ENCODE results near the gene RGS10.

Gene RGS10

DNA sequence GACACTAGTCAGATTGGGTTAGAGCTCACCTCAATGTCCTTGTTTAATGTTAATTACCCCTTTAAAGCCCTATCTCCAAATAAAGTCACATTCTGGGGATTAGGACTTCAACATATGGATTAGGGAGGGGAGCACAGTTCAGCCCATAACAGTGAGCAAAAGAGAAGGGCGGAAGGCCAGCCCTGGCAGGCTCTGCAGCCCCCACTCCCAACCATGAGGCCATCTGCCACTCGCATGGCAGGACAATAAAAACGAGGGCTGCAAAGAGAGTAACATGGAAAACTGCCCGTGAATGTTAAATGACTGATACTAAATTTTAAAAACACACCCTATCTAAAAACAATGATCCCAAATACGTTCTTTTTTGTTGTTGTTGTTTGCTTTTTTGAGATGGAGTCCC is 38.7 kb downstream of the RGS10 start:
- no peaks in the 10 kb centered on the region for H3K9me3 Mint-ChIP-seq
- H3K4me3 Mint-ChIP-seq = no peak overlapping the region
- no peaks in the 10 kb centered on the region for H3K27me3 Mint-ChIP-seq
- DNase-seq = no peak
- peaks cover 87% of the 10 kb centered on the region for H3K4me1 Mint-ChIP-seq
- H3K27ac Mint-ChIP-seq = no peak overlapping the region
- CTCF ChIA-PET = no interaction called here
- peaks cover 79% of the 10 kb centered on the region for H3K36me3 Mint-ChIP-seq

DNA sequence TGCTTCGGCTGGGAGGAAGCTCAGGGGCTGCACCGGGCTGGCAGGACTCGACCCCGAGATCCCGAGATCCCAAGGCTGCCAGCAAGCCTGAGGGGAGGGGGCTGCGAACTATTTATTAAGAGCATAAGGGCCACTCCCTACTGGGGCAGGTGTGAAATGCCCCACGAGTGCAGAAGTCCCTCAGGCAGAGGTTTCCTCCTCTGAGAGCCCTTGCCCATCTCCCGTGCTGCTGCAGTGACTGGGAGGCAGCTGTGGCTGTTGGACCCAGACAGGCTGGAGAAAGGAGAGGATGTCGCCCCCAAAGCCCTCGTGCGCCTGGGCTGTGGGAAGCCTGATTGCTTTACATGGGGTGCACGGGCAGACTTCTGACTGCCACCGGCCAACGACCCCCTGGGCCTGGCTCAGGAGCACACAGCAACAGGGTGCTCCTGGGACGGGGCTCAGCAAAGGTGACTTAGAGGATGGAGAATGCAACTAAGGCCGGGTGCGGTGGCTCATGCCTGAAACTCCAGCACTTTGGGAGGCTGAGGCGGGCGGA is 39.8 kb downstream of the RGS10 start:
- H3K4me1 Mint-ChIP-seq = peaks cover 96% of the 10 kb centered on the region
- no peak for DNase-seq
- peaks cover 79% of the 10 kb centered on the region for H3K36me3 Mint-ChIP-seq
- no peaks in the 10 kb centered on the region for H3K27me3 Mint-ChIP-seq
- H3K27ac Mint-ChIP-seq = peak overlapping the region; percentile 97
- CTCF ChIA-PET = interaction anchor here (1.1 to 1.2 kb wide), 2 partner anchors 15 to 40 kb away, joined by 3 to 4 read pairs; partner anchors contain the start of gene RGS10
- no peaks in the 10 kb centered on the region for H3K9me3 Mint-ChIP-seq
- H3K4me3 Mint-ChIP-seq = peak overlapping the region; percentile 61

DNA sequence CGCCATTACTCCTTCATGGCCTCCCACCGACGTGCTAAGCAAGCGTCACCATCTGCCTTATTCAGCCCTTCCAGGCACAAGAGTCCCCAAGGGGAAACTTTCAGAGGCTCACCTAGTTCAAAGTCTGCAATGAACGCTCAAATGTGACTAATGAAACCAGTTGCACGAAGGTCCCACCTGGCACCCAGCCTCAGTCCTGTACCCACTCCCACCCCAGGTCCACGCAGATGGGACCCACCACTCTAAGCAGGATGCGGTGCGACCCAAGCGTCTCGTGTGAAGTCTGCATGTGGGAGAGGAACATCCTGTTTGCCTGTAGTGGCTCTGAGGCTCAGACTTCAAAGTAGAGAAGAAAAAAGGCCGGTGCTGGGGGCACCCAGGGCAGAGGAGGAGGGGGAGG is 40.3 kb downstream of the RGS10 start:
- peak overlapping the region; percentile 97 for H3K27ac Mint-ChIP-seq
- H3K4me1 Mint-ChIP-seq = peaks cover 97% of the 10 kb centered on the region
- peak; percentile 91 for DNase-seq
- no peaks in the 10 kb centered on the region for H3K9me3 Mint-ChIP-seq
- H3K27me3 Mint-ChIP-seq = no peaks in the 10 kb centered on the region
- peaks cover 78% of the 10 kb centered on the region for H3K36me3 Mint-ChIP-seq
- H3K4me3 Mint-ChIP-seq = peak overlapping the region; percentile 61
- CTCF ChIA-PET = interaction anchor here (1.2 kb wide), 1 partner anchor 15 kb away, joined by 3 read pairs; no protein-coding TSS in a partner anchor

DNA sequence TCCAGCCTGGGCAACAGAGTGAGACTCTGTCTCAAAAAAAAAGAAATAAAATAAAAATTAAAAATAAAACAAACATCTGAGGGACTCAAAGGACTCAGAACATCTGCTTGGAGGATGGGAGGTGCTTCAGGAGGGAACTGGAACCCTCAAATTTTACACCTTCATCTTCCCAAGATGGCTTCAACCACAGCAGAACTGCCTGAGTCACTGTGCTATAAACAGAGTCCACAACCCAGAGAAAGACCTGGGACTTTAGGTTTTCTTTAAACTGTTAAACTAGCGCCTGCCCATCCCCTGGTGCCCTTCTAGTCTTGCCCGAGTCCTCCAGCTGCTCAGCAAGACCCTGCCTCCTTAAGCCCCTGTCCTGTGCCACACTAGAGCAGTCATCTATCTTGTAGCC is 40.8 kb downstream of the RGS10 start:
- no peak for DNase-seq
- CTCF ChIA-PET = interaction anchor here (0.9 kb wide), 1 partner anchor 20 kb away, joined by 3 read pairs; no protein-coding TSS in a partner anchor
- Mint-ChIP-seq H3K27ac (peak overlapping the region; percentile 97), H3K9me3 (no peaks in the 10 kb centered on the region), H3K27me3 (no peaks in the 10 kb centered on the region), H3K4me1 (peaks cover 97% of the 10 kb centered on the region), H3K36me3 (peaks cover 73% of the 10 kb centered on the region), H3K4me3 (peak overlapping the region; percentile 61)

DNA sequence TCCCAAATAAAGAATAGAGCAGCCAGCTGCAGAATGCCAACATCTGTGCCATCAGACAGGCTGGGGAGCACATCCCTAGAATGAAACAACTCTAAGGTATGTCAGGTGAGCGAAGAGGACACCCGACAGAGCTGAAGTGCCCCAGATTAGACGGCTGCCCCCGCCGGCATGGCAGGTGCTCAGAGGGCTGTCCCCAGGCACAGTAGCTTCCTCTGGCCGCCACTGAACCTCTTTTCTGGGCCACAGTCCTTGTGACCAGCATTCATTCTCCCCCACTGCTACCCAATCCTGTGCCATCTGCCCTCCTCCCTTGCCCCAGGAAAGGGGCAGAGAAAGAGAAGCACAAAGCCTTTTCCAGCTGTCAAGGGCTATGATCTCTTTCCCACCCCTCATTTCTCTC is 41.7 kb downstream of the RGS10 start:
- no peaks in the 10 kb centered on the region for H3K9me3 Mint-ChIP-seq
- CTCF ChIA-PET = interaction anchor here (0.8 to 1.7 kb wide), 3 partner anchors 11 to 19 kb away, joined by 3 to 9 read pairs (median 4); no protein-coding TSS in a partner anchor
- no peak overlapping the region for H3K4me3 Mint-ChIP-seq
- no peaks in the 10 kb centered on the region for H3K27me3 Mint-ChIP-seq
- H3K27ac Mint-ChIP-seq = peak overlapping the region; percentile 97
- peaks cover 73% of the 10 kb centered on the region for H3K36me3 Mint-ChIP-seq
- no peak for DNase-seq
- peaks cover 96% of the 10 kb centered on the region for H3K4me1 Mint-ChIP-seq

DNA sequence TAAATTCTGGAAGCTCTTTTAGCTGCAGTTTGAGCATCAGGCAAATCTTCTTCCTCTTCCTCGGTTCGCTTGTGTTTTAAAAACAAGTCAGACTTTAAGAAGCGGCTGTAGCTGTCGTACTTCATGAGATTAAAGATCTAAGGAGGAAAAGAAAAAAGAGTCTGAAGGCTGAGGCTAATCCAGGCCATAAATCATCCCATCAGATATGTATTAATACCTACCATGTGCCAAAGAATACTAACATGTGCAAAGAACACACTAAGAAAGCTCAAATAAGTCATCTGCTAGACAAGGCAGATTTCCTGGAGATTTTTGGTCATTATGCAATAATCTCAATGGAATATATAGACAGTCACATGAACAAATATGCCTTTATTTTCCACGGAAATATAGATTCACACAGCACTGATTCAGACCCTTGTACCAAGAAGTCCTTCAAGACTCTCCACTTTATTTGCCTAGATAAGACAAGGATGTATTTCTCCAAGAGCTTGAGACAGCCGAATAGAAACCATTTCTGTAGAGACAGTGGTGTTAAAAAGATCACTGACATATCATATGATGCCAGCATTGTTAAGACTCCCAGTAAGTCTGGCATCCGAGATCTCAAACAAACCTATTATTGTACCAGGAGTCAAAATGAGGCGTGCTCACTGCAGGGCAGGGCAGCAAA is 42.3 kb downstream of the RGS10 start:
- no peaks in the 10 kb centered on the region for H3K9me3 Mint-ChIP-seq
- peak overlapping the region; percentile 97 for H3K27ac Mint-ChIP-seq
- CTCF ChIA-PET = interaction anchor here (0.8 to 1.7 kb wide), 3 partner anchors 10 to 55 kb away, joined by 3 to 9 read pairs (median 4); no protein-coding TSS in a partner anchor
- no peak overlapping the region for H3K4me3 Mint-ChIP-seq
- DNase-seq = no peak
- H3K27me3 Mint-ChIP-seq = no peaks in the 10 kb centered on the region
- H3K36me3 Mint-ChIP-seq = peaks cover 70% of the 10 kb centered on the region
- H3K4me1 Mint-ChIP-seq = peaks cover 93% of the 10 kb centered on the region

DNA sequence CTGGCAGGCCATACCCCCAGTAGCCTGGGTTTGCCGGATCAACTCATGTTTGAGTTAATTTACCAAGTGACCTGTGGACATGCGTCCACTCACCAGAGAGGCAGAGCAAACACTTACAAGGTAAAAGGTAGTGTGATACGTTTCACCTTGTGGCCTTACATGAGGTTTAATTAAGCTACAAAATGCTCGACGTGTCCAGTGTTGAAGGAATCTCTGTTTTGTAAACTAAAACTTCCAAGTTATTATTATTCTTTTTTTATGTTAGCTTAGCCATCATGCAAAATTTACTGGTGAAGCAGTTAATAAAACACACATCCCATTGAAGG is 42.9 kb downstream of the RGS10 start:
- CTCF ChIA-PET = interaction anchor here (0.9 to 1.7 kb wide), 2 partner anchors 10 to 54 kb away, joined by 3 to 9 read pairs; no protein-coding TSS in a partner anchor

DNA sequence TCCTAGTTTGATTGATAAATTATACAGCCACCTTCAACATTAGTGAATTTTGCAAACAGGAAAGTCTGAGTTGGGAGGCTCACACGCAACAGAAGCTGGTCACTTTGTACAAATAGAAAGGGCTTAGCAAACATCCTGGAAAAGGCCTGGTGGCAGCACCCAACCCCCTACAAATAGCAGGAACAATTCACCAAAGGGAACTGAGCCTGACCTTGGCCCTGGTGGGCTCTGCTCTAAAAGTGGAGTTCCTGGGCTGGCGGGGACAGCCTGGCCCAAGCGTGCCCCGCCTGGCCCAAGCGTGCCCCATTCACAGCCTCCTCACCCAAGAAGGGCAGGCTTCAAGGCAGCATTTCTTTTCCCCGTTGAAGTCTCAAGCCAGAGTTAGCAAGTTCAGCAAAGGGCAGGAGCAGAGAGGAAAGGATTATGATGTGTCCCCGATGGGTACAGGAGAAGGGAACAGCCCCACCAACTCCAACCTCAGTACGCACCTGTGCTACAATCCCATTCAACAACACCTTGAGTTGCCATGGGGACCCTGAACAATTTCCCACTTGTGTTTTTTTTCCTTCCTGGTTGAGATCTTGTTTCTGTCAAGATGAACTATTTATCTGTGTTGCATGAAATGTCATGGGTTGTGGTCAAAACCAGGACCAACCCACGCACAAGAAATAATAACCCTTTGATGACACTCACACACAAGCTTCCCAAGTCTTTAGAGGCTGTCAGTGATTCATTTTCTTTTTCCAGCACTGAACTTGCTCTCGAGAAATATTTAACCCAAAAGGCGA is 43.4 kb downstream of the RGS10 start:
- Mint-ChIP-seq H3K4me3 (no peak overlapping the region), H3K9me3 (no peaks in the 10 kb centered on the region), H3K27me3 (no peaks in the 10 kb centered on the region), H3K4me1 (peaks cover 93% of the 10 kb centered on the region), H3K27ac (peak overlapping the region; percentile 73), H3K36me3 (peaks cover 69% of the 10 kb centered on the region)
- DNase-seq = no peak
- CTCF ChIA-PET = interaction anchor here (0.9 to 1.7 kb wide), 3 partner anchors 9 to 54 kb away, joined by 3 to 9 read pairs (median 3); no protein-coding TSS in a partner anchor

More for the DNA sequence above, 42.9 kb downstream of the RGS10 start:
- H3K9me3 Mint-ChIP-seq = no peaks in the 10 kb centered on the region
- DNase-seq = no peak
- no peak overlapping the region for H3K4me3 Mint-ChIP-seq
- peaks cover 71% of the 10 kb centered on the region for H3K36me3 Mint-ChIP-seq
- H3K27ac Mint-ChIP-seq = peak overlapping the region; percentile 73
- no peaks in the 10 kb centered on the region for H3K27me3 Mint-ChIP-seq
- peaks cover 93% of the 10 kb centered on the region for H3K4me1 Mint-ChIP-seq

DNA sequence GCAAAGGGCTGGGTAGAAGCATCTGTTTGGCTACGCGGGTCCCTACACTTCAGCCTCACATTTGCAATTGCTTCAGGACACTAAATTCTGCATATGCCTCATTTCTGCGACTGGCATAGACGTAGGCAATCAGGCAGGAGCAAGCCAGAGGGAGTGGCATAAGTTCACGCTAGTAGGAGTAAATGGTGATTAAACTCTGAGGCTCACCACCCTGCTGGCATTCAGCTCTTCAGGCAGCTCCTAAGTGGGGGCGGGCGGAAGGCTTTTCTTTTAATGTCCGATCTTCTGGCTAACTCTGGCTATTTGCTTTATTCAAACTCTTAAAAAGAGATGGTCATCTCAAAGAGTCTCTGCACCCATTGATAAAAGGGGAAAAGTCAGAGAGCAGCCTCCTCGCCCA is 45.3 kb downstream of the RGS10 start:
- Mint-ChIP-seq H3K27me3 (no peaks in the 10 kb centered on the region), H3K27ac (no peak overlapping the region), H3K4me1 (peaks cover 86% of the 10 kb centered on the region), H3K9me3 (no peaks in the 10 kb centered on the region), H3K4me3 (no peak overlapping the region), H3K36me3 (peaks cover 58% of the 10 kb centered on the region)
- DNase-seq = no peak
- CTCF ChIA-PET = no interaction called here

DNA sequence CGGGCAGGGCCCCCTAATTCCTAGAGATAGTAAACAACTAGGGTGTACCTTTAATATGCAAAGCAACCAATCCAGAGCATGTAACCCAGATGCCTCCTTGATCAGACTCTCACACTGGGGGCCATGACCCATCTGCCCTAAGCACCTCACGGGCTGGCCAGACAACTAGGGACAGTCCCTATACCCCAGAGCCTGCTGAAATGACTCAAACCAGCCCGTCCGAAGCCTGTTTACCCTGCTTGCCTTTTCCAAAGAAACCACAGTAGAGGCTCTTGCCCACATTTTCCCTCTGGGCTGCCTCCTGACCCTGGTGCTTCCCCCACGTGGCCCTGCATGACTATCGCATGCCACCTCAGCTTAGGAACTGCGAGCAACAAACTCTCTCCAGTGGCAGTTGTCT is 46.2 kb downstream of the RGS10 start:
- H3K36me3 Mint-ChIP-seq = peaks cover 53% of the 10 kb centered on the region
- no peak for DNase-seq
- peak overlapping the region; percentile 42 for H3K27ac Mint-ChIP-seq

DNA sequence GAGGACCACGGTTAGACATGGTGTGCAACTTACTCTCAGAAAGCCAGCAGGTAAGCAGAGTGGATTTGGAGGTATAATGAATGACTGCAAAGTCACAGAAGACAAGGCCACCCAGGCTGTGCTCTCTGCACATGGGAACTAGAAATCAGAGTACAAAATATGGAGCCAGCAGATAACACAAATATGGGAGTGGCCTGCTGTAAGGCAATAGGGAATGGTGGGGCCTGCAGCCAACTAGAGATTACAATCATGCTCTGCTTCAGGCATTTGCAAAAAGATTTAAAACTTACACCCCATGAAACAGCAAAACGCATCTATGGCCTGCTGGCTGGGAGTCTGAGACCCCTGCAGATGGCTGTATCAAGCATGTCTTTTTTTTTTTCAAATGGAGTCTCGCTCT is 47.0 kb downstream of the RGS10 start:
- no peak overlapping the region for H3K4me3 Mint-ChIP-seq
- no peaks in the 10 kb centered on the region for H3K27me3 Mint-ChIP-seq
- H3K36me3 Mint-ChIP-seq = peaks cover 48% of the 10 kb centered on the region
- H3K4me1 Mint-ChIP-seq = peaks cover 75% of the 10 kb centered on the region
- H3K9me3 Mint-ChIP-seq = no peaks in the 10 kb centered on the region
- no peak overlapping the region for H3K27ac Mint-ChIP-seq
- DNase-seq = no peak
- CTCF ChIA-PET = no interaction called here

More for the DNA sequence above, 46.2 kb downstream of the RGS10 start:
- CTCF ChIA-PET = no interaction called here
- no peaks in the 10 kb centered on the region for H3K9me3 Mint-ChIP-seq
- H3K4me3 Mint-ChIP-seq = no peak overlapping the region
- peaks cover 82% of the 10 kb centered on the region for H3K4me1 Mint-ChIP-seq
- no peaks in the 10 kb centered on the region for H3K27me3 Mint-ChIP-seq

DNA sequence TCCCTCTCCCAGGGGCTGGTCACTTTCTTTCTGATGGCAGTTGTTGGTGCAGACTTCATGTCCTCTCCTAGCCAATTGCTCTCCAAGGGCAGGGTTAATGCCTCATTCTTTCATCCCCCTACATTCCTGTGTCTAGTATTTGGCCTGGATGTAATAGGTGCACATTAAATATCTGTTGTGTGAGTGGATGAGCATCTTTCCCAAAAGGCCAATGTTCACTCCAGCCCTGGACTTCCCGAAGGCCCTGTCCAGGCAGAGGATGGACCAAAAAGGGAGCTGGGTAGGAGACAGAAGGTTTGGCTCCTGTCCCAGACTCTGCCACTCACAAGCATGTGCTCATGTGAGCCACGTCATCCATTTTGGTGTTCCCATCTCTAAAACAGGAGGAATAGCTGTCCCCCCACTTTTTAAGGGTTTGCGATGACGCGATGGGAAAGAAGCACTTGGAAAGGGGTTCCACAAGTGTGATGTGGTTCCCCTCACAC is 47.5 kb downstream of the RGS10 start:
- peak overlapping the region; percentile 86 for H3K27ac Mint-ChIP-seq
- CTCF ChIA-PET = interaction anchor here (2.0 kb wide), 1 partner anchor 295 kb away, joined by 5 read pairs; no protein-coding TSS in a partner anchor

DNA sequence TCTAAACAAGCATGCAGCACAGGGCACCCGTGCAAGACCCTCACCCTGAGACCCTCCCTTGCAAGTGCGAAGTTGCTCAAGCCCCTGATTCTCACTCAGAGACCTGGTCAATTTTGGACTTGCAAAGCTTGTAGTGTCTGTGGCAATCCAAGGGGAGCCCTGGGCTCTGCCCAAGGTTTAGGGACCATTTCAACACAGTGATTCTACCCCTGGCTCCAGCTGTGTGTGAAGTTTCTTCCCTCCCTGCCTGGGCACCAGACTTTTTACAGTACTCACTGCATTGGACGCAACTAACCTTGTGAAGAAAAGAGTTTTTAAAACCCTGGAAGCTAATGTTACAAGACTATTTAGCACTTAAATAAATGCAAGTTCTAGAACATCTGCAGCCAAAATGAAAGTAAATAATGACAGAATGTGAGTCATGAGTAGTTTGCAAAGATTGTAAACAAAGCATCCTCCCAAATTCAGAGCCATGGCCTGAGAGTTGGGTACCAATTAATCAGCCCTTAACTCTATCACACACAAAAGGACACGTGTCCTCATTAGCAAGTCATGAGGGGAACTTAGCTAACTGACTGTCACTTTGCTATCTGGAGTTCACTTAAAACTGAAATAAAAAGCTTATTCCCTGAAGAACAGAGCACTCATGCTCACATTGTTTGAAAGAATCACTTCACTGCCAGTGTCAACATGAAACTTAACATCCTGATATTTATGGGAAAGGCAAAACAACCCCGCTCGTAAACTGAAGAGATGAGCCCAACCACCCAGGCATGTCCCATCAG is 48.1 kb downstream of the RGS10 start:
- Mint-ChIP-seq H3K36me3 (peaks cover 37% of the 10 kb centered on the region), H3K4me1 (peaks cover 75% of the 10 kb centered on the region), H3K27ac (peak overlapping the region; percentile 86), H3K27me3 (no peaks in the 10 kb centered on the region), H3K4me3 (no peak overlapping the region), H3K9me3 (no peaks in the 10 kb centered on the region)
- no peak for DNase-seq
- CTCF ChIA-PET = interaction anchor here (0.7 to 2.0 kb wide), 4 partner anchors 9 to 295 kb away, joined by 3 to 5 read pairs (median 3); no protein-coding TSS in a partner anchor

More for the DNA sequence above, 47.5 kb downstream of the RGS10 start:
- Mint-ChIP-seq H3K27me3 (no peaks in the 10 kb centered on the region), H3K4me1 (peaks cover 75% of the 10 kb centered on the region), H3K9me3 (no peaks in the 10 kb centered on the region), H3K36me3 (peaks cover 43% of the 10 kb centered on the region), H3K4me3 (no peak overlapping the region)
- no peak for DNase-seq
